Naive thymus-derived CD4-positive, alpha-beta T cell (primary cell): Measurements from ENCODE around the gene SEMA4C. TPM values are rescaled to one million over a fixed set of nuclear protein-coding genes. Genes with fewer than 3 reads are reported as not detected.

ENCODE experiments used
- ATAC-seq: fragments of 150-1000 bp; cut with Tn5 transposase; 2 replicates; pipeline ENCODE4 v1.10.0; 2021; ENCODE audit warnings: mild to moderate bottlenecking, moderate library complexity
- CTCF ChIA-PET: fragments of 350-600 bp; sonication (Branson Sonifier 250); formaldehyde crosslinking; loops from one replicate; lab custom pipeline; 2021; ENCODE audit warnings: antibody characterized with exemption; lab: Charles Lee
- POLR2A ChIA-PET: fragments of 350-600 bp; sonication (Branson Sonifier 250); formaldehyde crosslinking; loops from one replicate; lab custom pipeline; 2021; ENCODE audit warnings: antibody characterized with exemption, inconsistent platforms; lab: Charles Lee
- DNase-seq, 9 donors: peaks; one replicate each; pipeline versions ENCODE4 v3.0.0 to v3.0.0-alpha.2; 2020 to 2022; ENCODE audit warnings: mixed read lengths in 1 of 9
- H3K27ac ChIP-seq: one replicate; pipeline ENCODE4 v1.7.0; 2013; ENCODE audit warnings: mild to moderate bottlenecking, low read depth, low read length, moderate library complexity
- H3K27me3 ChIP-seq, 2 donors: one replicate each; pipeline ENCODE4 v1.7.0; 2013; ENCODE audit warnings: low read length in 2 of 2, mild to moderate bottlenecking in 2 of 2, moderate library complexity in 2 of 2; ENCODE audit not compliant: control insufficient read depth in 2 of 2, insufficient read depth in 2 of 2
- H3K36me3 ChIP-seq, 3 experiments: 1 replicate in 2 of 3; 2 replicates in 1 of 3; pipeline ENCODE4 v1.7.0; 2013; ENCODE audit warnings: low read length in 3 of 3, mild to moderate bottlenecking in 3 of 3, moderate library complexity in 1 of 3; ENCODE audit not compliant: insufficient read depth in 3 of 3, control insufficient read depth in 2 of 3
- H3K4me1 ChIP-seq, 2 donors: one replicate each; pipeline ENCODE4 v1.7.0; 2013; ENCODE audit warnings: low read length in 2 of 2, mild to moderate bottlenecking in 2 of 2, moderate library complexity in 1 of 2; ENCODE audit not compliant: control insufficient read depth in 2 of 2, insufficient read depth in 2 of 2
- H3K4me3 ChIP-seq: 2 replicates; pipeline ENCODE4 v1.7.0; 2013; ENCODE audit warnings: mild to moderate bottlenecking, low read length
- H3K9me3 ChIP-seq, 3 experiments: 1 replicate in 2 of 3; 2 replicates in 1 of 3; pipeline ENCODE4 v1.7.0; 2013; ENCODE audit warnings: low read length in 3 of 3; ENCODE audit not compliant: control insufficient read depth in 2 of 3
- H3K27ac Mint-ChIP-seq, 9 donors: one replicate each; pipeline ENCODE4 v1.8.0; 2020 to 2022; ENCODE audit warnings: mixed read lengths in 9 of 9, mild to moderate bottlenecking in 8 of 9, moderate library complexity in 5 of 9, inconsistent platforms in 2 of 9
- H3K27me3 Mint-ChIP-seq, 5 donors: one replicate each; pipeline ENCODE4 v1.8.0; 2021 to 2022; ENCODE audit warnings: mixed read lengths in 5 of 5, mild to moderate bottlenecking in 1 of 5
- H3K36me3 Mint-ChIP-seq, 5 donors: one replicate each; pipeline ENCODE4 v1.8.0; 2020 to 2022; ENCODE audit warnings: mixed read lengths in 5 of 5, mild to moderate bottlenecking in 3 of 5, inconsistent platforms in 1 of 5
- H3K4me1 Mint-ChIP-seq, 7 donors: one replicate each; pipeline ENCODE4 v1.8.0; 2020 to 2022; ENCODE audit warnings: mixed read lengths in 7 of 7, mild to moderate bottlenecking in 3 of 7, inconsistent platforms in 1 of 7
- H3K4me3 Mint-ChIP-seq, 10 donors: one replicate each; pipeline ENCODE4 v1.8.0; 2020 to 2022; ENCODE audit warnings: mild to moderate bottlenecking in 10 of 10, mixed read lengths in 10 of 10, moderate library complexity in 6 of 10, inconsistent platforms in 2 of 10
- H3K9me3 Mint-ChIP-seq, 11 donors: one replicate each; pipeline ENCODE4 v1.8.0; 2020 to 2022; ENCODE audit warnings: mixed read lengths in 11 of 11, mild to moderate bottlenecking in 4 of 11, inconsistent platforms in 1 of 11, moderate library complexity in 1 of 11
- intact Hi-C, 2 donors: fragments of 100-400 bp; cut with micrococcal nuclease; formaldehyde crosslinking; loops; one replicate each; pipeline ENCODE4 v1.15.1; 2023
- polyA plus RNA-seq, 2 donors: library from polyadenylated mRNA; unstranded; fragments of 300-500 nt; fragmentation: Illumina TruSeq; gene quantifications; one replicate each; pipeline ENCODE4 v1.2.3, GENCODE V29; 2021
- total RNA-seq, 6 experiments: library from RNA in 5 of 6; stranded (reverse) in 5 of 6; gene quantifications; 1 replicate in 5 of 6; 2 replicates in 1 of 6; pipeline ENCODE4 v1.2.3 and lab custom pipeline; 2021 to 2026

SEMA4C gene
- total and polyA plus RNA-seq, 7 experiments from 2014 or later = 3.1 to 74.7 (median 34.4) TPM

- Histone ChIP-seq H3K4me3 (no peak overlapping the region), H3K9me3 (peaks cover 0 to 19% (median 0%) of the 10 kb centered on the region in 3 experiments), H3K36me3 (no peaks in the 10 kb centered on the region), H3K27ac (no peak overlapping the region), H3K4me1 (peaks cover 33 to 38% of the 10 kb centered on the region in 2 donors), H3K27me3 (no peaks in the 10 kb centered on the region)
- Mint-ChIP-seq H3K4me1 (peaks cover 44 to 86% (median 83%) of the 10 kb centered on the region in 7 donors), H3K36me3 (peaks cover 0 to 34% (median 26%) of the 10 kb centered on the region in 5 donors), H3K27ac (peak overlapping the region in 7 of 9 donors; percentile 49 to 85 (median 70)), H3K9me3 (peaks cover 0 to 35% (median 13%) of the 10 kb centered on the region in 11 donors), H3K27me3 (no peaks in the 10 kb centered on the region), H3K4me3 (peak overlapping the region in 6 of 10 donors; percentile 5 to 56 (median 32))
- ATAC-seq (no peak), DNase-seq (no peak)
- intact Hi-C loops = no loop called here
- CTCF ChIA-PET = interaction anchor here (0.6 kb wide), 1 partner anchor 15 kb away, joined by 4 read pairs; no protein-coding TSS in a partner anchor
- POLR2A ChIA-PET = interaction anchor here (0.9 to 7.0 kb wide), 9 partner anchors 9 to 58 kb away, joined by 3 to 76 read pairs (median 6); partner anchors contain the start of genes ANKRD39 and SEMA4C
These were observed 46.3 kb upstream of the SEMA4C start for GRCh38 chr2:96916156-96916630.

GRCh38 chr2:96914332-96914731, 44.5 kb upstream of the SEMA4C start:
- ChIA-PET CTCF (interaction anchor here (0.9 to 2.1 kb wide), 4 partner anchors 46 to 57 kb away, joined by 4 to 6 read pairs (median 5); partner anchors contain the start of gene ANKRD39), POLR2A (interaction anchor here (1.1 to 7.0 kb wide), 11 partner anchors 9 to 56 kb away, joined by 4 to 76 read pairs (median 13); partner anchors contain the start of genes ANKRD39 and SEMA4C)
- Histone ChIP-seq H3K27ac (peak overlapping the region; percentile 61), H3K4me3 (peak overlapping the region; percentile 68), H3K36me3 (no peaks in the 10 kb centered on the region), H3K9me3 (peaks cover 0 to 19% (median 0%) of the 10 kb centered on the region in 3 experiments), H3K4me1 (peaks cover 33 to 38% of the 10 kb centered on the region in 2 donors), H3K27me3 (no peaks in the 10 kb centered on the region)
- peak overlapping the region; percentile 90 to 100 (median 97) for H3K27ac Mint-ChIP-seq
- H3K4me1 Mint-ChIP-seq = peaks cover 45 to 95% (median 92%) of the 10 kb centered on the region in 7 donors
- no peak for ATAC-seq
- peaks cover 0 to 35% (median 13%) of the 10 kb centered on the region in 11 donors for H3K9me3 Mint-ChIP-seq
- intact Hi-C loops = loop anchor here (1.0 to 5.0 kb wide), 3 partner anchors 27 to 38 kb away; no protein-coding TSS in a partner anchor
- peak overlapping the region; percentile 79 to 94 (median 88) for H3K4me3 Mint-ChIP-seq
- H3K27me3 Mint-ChIP-seq = peaks cover 0 to 6% (median 0%) of the 10 kb centered on the region in 5 donors
- no peak for DNase-seq
- peaks cover 0 to 34% (median 26%) of the 10 kb centered on the region in 5 donors for H3K36me3 Mint-ChIP-seq

GRCh38 chr2:96913398-96914202, 43.7 kb upstream of the SEMA4C start:
- POLR2A ChIA-PET = interaction anchor here (0.5 to 7.0 kb wide), 19 partner anchors 8 to 1835 kb away, joined by 3 to 76 read pairs (median 6); partner anchors contain the start of genes ANKRD39 and SEMA4C
- H3K27me3 ChIP-seq = no peaks in the 10 kb centered on the region
- H3K36me3 Mint-ChIP-seq = peaks cover 0 to 32% (median 19%) of the 10 kb centered on the region in 5 donors
- H3K4me3 Mint-ChIP-seq = peak overlapping the region; percentile 79 to 94 (median 88)
- H3K4me1 Mint-ChIP-seq = peaks cover 45 to 96% (median 89%) of the 10 kb centered on the region in 7 donors
- peak overlapping the region; percentile 90 to 100 (median 97) for H3K27ac Mint-ChIP-seq
- peaks cover 0 to 31% (median 13%) of the 10 kb centered on the region in 11 donors for H3K9me3 Mint-ChIP-seq
- intact Hi-C loops = loop anchor here (1.0 to 5.0 kb wide), 9 partner anchors 11 to 55 kb away; partner anchors contain the start of genes SEMA4C (in 2 of the 2) and ANKRD39 (in 1 of the 2)
- ATAC-seq (peak; percentile 85), DNase-seq (peak in 8 of 9 donors; percentile 55 to 78 (median 72))
- H3K4me3 ChIP-seq = peak overlapping the region; percentile 68
- no peaks in the 10 kb centered on the region for H3K36me3 ChIP-seq
- CTCF ChIA-PET = interaction anchor here (0.9 to 2.8 kb wide), 11 partner anchors 11 to 56 kb away, joined by 3 to 8 read pairs (median 4); partner anchors contain the start of gene ANKRD39
- H3K4me1 ChIP-seq = peaks cover 33 to 38% of the 10 kb centered on the region in 2 donors
- peak overlapping the region; percentile 61 for H3K27ac ChIP-seq
- H3K27me3 Mint-ChIP-seq = peaks cover 0 to 7% (median 0%) of the 10 kb centered on the region in 5 donors
- peaks cover 0 to 19% (median 0%) of the 10 kb centered on the region in 3 experiments for H3K9me3 ChIP-seq

- Histone ChIP-seq H3K27me3 (no peaks in the 10 kb centered on the region), H3K36me3 (no peaks in the 10 kb centered on the region), H3K27ac (peak overlapping the region; percentile 61), H3K4me1 (peaks cover 33 to 38% of the 10 kb centered on the region in 2 donors), H3K9me3 (peaks cover 0 to 19% (median 0%) of the 10 kb centered on the region in 3 experiments), H3K4me3 (peak overlapping the region; percentile 68)
- POLR2A ChIA-PET = interaction anchor here (0.5 to 7.0 kb wide), 18 partner anchors 9 to 1834 kb away, joined by 3 to 76 read pairs (median 6); partner anchors contain the start of genes ANKRD39 and SEMA4C
- DNase-seq (peak in 1 of 9 donors; percentile 15), ATAC-seq (peak; percentile 4)
- H3K4me3 Mint-ChIP-seq = peak overlapping the region; percentile 79 to 94 (median 88)
- CTCF ChIA-PET = interaction anchor here (0.5 to 2.8 kb wide), 9 partner anchors 11 to 52 kb away, joined by 3 to 8 read pairs (median 3); no protein-coding TSS in a partner anchor
- H3K36me3 Mint-ChIP-seq = peaks cover 0 to 26% (median 14%) of the 10 kb centered on the region in 5 donors
- peaks cover 45 to 93% (median 84%) of the 10 kb centered on the region in 7 donors for H3K4me1 Mint-ChIP-seq
- peaks cover 0 to 7% (median 0%) of the 10 kb centered on the region in 5 donors for H3K27me3 Mint-ChIP-seq
- H3K27ac Mint-ChIP-seq = peak overlapping the region; percentile 90 to 100 (median 97)
- peaks cover 0 to 26% (median 13%) of the 10 kb centered on the region in 11 donors for H3K9me3 Mint-ChIP-seq
- intact Hi-C loops = loop anchor here (1.0 to 5.0 kb wide), 7 partner anchors 11 to 55 kb away; partner anchors contain the start of genes SEMA4C (in 2 of the 2) and ANKRD39 (in 1 of the 2)
These were observed 43.2 kb upstream of the SEMA4C start for GRCh38 chr2:96913117-96913397.

- peaks cover 0 to 23% (median 12%) of the 10 kb centered on the region in 5 donors for H3K36me3 Mint-ChIP-seq
- DNase-seq (no peak), ATAC-seq (no peak)
- peak overlapping the region; percentile 79 to 94 (median 88) for H3K4me3 Mint-ChIP-seq
- no peaks in the 10 kb centered on the region for H3K27me3 ChIP-seq
- H3K27me3 Mint-ChIP-seq = peaks cover 0 to 7% (median 0%) of the 10 kb centered on the region in 5 donors
- H3K36me3 ChIP-seq = no peaks in the 10 kb centered on the region
- ChIA-PET POLR2A (interaction anchor here (0.5 to 7.0 kb wide), 19 partner anchors 8 to 1834 kb away, joined by 3 to 76 read pairs (median 6); partner anchors contain the start of genes ANKRD39 and SEMA4C), CTCF (interaction anchor here (0.5 to 2.8 kb wide), 9 partner anchors 12 to 52 kb away, joined by 3 to 8 read pairs (median 3); no protein-coding TSS in a partner anchor)
- intact Hi-C loops = loop anchor here (1.0 to 5.0 kb wide), 7 partner anchors 12 to 54 kb away; partner anchors contain the start of genes SEMA4C (in 2 of the 2) and ANKRD39 (in 1 of the 2)
- peak overlapping the region; percentile 68 for H3K4me3 ChIP-seq
- peak overlapping the region; percentile 61 for H3K27ac ChIP-seq
- H3K9me3 Mint-ChIP-seq = peaks cover 0 to 21% (median 12%) of the 10 kb centered on the region in 11 donors
- peaks cover 45 to 88% (median 79%) of the 10 kb centered on the region in 7 donors for H3K4me1 Mint-ChIP-seq
- H3K27ac Mint-ChIP-seq = peak overlapping the region; percentile 90 to 100 (median 97)
- peaks cover 33 to 35% of the 10 kb centered on the region in 2 donors for H3K4me1 ChIP-seq
- H3K9me3 ChIP-seq = peaks cover 0 to 15% (median 0%) of the 10 kb centered on the region in 3 experiments
These were observed 42.7 kb upstream of the SEMA4C start for GRCh38 chr2:96912346-96913116.
